Mucosa of stomach (tissue), 1 donor: Measurements from ENCODE around the gene COMMD8.
A peak's percentile ranks its signal among the peaks of the same experiment; 100 is the strongest.

Source experiments
- H3K27me3 ChIP-seq: one replicate; pipeline ENCODE4 v1.7.0; 2013; ENCODE audit warnings: mild to moderate bottlenecking, low read length; ENCODE audit not compliant: control insufficient read depth, insufficient read depth
- H3K36me3 ChIP-seq: one replicate; pipeline ENCODE4 v1.7.0; 2013; ENCODE audit warnings: low read length; ENCODE audit not compliant: control insufficient read depth, insufficient read depth
- H3K4me1 ChIP-seq: one replicate; pipeline ENCODE4 v1.7.0; 2013; ENCODE audit warnings: mild to moderate bottlenecking, low read length; ENCODE audit not compliant: control insufficient read depth, insufficient read depth
- H3K4me3 ChIP-seq: one replicate; pipeline ENCODE4 v1.7.0; 2013; ENCODE audit warnings: low read length
- H3K9ac ChIP-seq: one replicate; pipeline ENCODE4 v1.7.0; 2013; ENCODE audit warnings: mild to moderate bottlenecking, low read length, moderate library complexity
- H3K9me3 ChIP-seq: one replicate; pipeline ENCODE4 v1.7.0; 2013; ENCODE audit warnings: mild to moderate bottlenecking, low read length, moderate library complexity; ENCODE audit not compliant: control insufficient read depth
- donor health status: Pancreatic carcinoma.

The COMMD8 gene

GRCh38 chr4:47469951-47470350 lies 6.4 kb upstream of the COMMD8 start:
- Histone ChIP-seq H3K36me3 (no peaks in the 10 kb centered on the region), H3K4me1 (no peaks in the 10 kb centered on the region), H3K27me3 (no peaks in the 10 kb centered on the region), H3K4me3 (no peak overlapping the region), H3K9ac (no peak overlapping the region), H3K9me3 (no peaks in the 10 kb centered on the region)

- Histone ChIP-seq H3K4me1 (no peaks in the 10 kb centered on the region), H3K4me3 (no peak overlapping the region), H3K36me3 (no peaks in the 10 kb centered on the region), H3K27me3 (no peaks in the 10 kb centered on the region), H3K9ac (no peak overlapping the region), H3K9me3 (no peaks in the 10 kb centered on the region)
These were observed 5.3 kb upstream of the COMMD8 start for GRCh38 chr4:47468706-47469365.

DNA sequence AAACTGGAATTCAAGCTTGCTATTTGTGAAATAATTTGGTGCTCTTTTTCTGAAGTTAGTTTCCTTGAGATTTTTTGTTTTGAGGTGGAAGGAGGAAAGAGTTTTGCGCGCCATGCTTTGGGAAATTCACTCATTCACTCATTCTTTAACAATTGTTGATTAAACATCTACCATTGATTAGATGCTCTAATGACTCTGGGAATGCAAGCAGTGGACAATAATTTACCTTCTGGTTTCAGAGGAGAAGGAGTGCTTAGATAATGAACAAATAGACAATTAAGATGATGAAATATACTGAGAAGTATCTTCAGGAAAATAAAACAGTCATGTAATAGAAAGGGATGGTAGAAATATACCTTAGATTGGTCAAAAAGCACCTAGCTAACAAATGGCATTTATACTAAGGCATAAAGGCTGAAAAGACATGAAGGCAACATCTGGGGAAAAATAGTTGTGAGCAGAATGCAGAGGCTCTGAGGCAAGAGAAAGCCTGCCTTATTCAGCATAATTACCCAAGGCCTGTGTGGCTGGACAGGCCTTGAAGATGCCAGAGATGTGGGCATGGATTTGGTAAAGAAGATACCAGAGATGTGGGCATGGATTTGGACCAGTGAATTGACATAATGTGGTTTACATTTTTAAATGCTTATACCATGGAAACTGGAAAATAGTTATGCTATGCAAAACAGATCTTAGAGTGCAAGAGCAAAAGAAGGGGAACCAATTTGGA lies 2.7 kb upstream of the COMMD8 start:
- no peaks in the 10 kb centered on the region for H3K4me1 ChIP-seq
- no peaks in the 10 kb centered on the region for H3K36me3 ChIP-seq
- H3K27me3 ChIP-seq = no peaks in the 10 kb centered on the region
- no peaks in the 10 kb centered on the region for H3K9me3 ChIP-seq
- H3K9ac ChIP-seq = no peak overlapping the region
- no peak overlapping the region for H3K4me3 ChIP-seq

DNA sequence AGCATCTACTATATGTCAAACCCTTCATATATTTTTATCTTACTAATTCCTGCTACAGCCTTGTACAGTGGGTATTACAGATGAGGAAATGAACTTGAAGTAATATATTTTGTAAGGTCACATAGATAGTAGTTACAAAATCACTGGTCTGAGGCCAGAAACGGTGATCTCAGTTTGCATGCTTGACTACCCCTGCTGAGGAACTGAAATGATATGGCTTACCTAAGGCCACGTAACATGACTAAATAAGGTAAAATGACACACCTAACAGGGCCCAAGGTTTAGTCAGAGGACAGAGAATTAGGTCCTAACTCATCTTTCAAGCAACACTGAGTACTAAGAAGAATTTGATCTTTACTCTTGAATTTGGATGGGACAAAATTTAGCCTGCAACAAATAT lies 1.5 kb upstream of the COMMD8 start:
- Histone ChIP-seq H3K27me3 (no peaks in the 10 kb centered on the region), H3K4me1 (no peaks in the 10 kb centered on the region), H3K36me3 (no peaks in the 10 kb centered on the region), H3K4me3 (no peak overlapping the region), H3K9ac (no peak overlapping the region), H3K9me3 (no peaks in the 10 kb centered on the region)

DNA sequence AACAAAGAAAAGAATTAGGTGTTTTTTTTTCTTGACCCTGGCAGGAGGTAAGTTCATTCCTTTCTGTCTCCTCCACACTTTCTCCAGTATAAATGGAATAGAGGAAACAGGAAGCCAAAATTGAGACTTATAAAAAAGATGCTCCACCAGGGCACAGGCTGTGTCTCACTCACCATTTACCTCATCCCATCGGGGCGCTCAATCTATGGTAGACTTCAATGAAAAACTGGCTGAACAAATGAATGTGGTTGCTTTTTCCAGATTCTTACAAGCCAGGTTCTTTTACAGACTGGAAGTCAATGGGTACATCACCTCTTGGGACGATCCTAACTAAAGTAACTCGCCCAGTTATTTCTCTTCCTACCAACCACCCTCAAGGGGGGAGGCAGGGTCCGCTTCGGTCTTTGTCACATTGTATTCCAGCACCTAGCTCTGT lies 685 bp downstream of the COMMD8 start:
- Histone ChIP-seq H3K4me1 (no peaks in the 10 kb centered on the region), H3K27me3 (no peaks in the 10 kb centered on the region), H3K36me3 (no peaks in the 10 kb centered on the region), H3K4me3 (peak overlapping the region; percentile 87), H3K9me3 (no peaks in the 10 kb centered on the region), H3K9ac (peak overlapping the region; percentile 77)

GRCh38 chr4:47451657-47452056 lies 11.8 kb downstream of the COMMD8 start:
- H3K9me3 ChIP-seq = no peaks in the 10 kb centered on the region
- H3K36me3 ChIP-seq = no peaks in the 10 kb centered on the region
- no peak overlapping the region for H3K4me3 ChIP-seq
- no peak overlapping the region for H3K9ac ChIP-seq
- H3K27me3 ChIP-seq = no peaks in the 10 kb centered on the region
- H3K4me1 ChIP-seq = no peaks in the 10 kb centered on the region

DNA sequence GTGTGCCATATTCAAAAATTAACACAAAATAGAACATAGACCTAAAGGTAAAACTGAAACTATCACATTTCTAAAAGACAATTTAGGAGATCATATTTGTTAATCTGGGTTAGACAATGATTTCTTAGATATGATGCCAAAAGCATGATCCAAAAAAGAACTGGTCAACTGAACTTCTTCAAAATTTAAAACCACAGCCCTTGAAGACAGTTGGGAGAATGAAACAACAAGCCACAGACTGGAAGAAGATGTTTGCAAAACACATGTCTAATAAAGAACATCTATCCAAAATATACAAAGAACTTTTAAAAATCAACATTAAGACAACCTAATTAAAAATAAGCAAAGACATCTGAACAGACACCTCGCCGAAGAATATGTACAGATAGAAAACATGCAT lies 19.5 kb downstream of the COMMD8 start:
- no peaks in the 10 kb centered on the region for H3K36me3 ChIP-seq
- H3K9me3 ChIP-seq = no peaks in the 10 kb centered on the region
- H3K4me1 ChIP-seq = no peaks in the 10 kb centered on the region
- H3K9ac ChIP-seq = no peak overlapping the region
- no peak overlapping the region for H3K4me3 ChIP-seq
- no peaks in the 10 kb centered on the region for H3K27me3 ChIP-seq

GRCh38 chr4:47442980-47443379 lies 20.5 kb downstream of the COMMD8 start:
- H3K4me1 ChIP-seq = no peaks in the 10 kb centered on the region
- H3K9ac ChIP-seq = no peak overlapping the region
- H3K27me3 ChIP-seq = no peaks in the 10 kb centered on the region
- no peak overlapping the region for H3K4me3 ChIP-seq
- no peaks in the 10 kb centered on the region for H3K9me3 ChIP-seq
- no peaks in the 10 kb centered on the region for H3K36me3 ChIP-seq

DNA sequence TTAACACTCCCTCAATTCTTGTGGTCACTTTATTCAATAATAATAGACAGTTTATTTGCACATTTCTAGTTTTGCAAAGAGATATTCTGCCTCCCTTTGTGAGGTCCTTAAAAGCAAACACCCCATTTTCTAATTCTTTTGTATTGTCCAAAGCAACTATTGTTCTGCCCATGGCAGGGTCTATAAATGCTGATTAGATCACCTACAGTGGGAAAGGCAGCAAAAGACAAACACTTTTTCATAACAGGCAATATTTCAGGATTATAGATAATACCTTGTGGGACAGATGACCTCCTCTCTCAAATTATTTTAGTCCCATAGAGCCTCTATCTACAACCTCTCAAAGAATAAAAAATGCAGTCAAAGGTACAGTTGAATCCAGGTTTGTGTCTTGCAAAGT lies 28.6 kb downstream of the COMMD8 start:
- Histone ChIP-seq H3K27me3 (no peaks in the 10 kb centered on the region), H3K36me3 (no peaks in the 10 kb centered on the region), H3K4me3 (no peak overlapping the region), H3K4me1 (no peaks in the 10 kb centered on the region), H3K9me3 (no peaks in the 10 kb centered on the region), H3K9ac (no peak overlapping the region)

GRCh38 chr4:47432749-47433148 lies 30.8 kb downstream of the COMMD8 start:
- H3K9ac ChIP-seq = no peak overlapping the region
- H3K4me1 ChIP-seq = no peaks in the 10 kb centered on the region
- H3K36me3 ChIP-seq = no peaks in the 10 kb centered on the region
- H3K27me3 ChIP-seq = no peaks in the 10 kb centered on the region
- no peaks in the 10 kb centered on the region for H3K9me3 ChIP-seq
- H3K4me3 ChIP-seq = no peak overlapping the region

DNA sequence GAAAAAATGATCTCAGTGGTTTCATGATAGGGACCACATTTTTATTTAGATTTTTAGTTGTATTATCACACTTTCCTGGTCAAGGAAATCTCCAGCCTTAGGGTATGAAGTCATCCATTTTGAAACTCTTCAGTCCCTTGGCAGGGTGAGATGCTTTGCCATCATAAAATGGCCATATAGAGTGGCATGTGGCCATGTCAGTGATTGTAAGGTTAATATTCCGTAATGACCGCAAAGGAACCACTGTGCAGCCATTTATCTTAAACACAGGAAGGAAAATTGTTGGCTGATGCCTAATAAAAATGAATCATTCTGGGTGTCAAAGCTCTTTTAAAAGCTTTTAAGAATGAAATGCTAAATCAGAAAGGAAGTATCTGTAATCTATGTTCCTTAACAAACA lies 35.6 kb downstream of the COMMD8 start:
- H3K9me3 ChIP-seq = no peaks in the 10 kb centered on the region
- H3K4me3 ChIP-seq = no peak overlapping the region
- H3K27me3 ChIP-seq = no peaks in the 10 kb centered on the region
- H3K4me1 ChIP-seq = no peaks in the 10 kb centered on the region
- H3K36me3 ChIP-seq = no peaks in the 10 kb centered on the region
- H3K9ac ChIP-seq = no peak overlapping the region

DNA sequence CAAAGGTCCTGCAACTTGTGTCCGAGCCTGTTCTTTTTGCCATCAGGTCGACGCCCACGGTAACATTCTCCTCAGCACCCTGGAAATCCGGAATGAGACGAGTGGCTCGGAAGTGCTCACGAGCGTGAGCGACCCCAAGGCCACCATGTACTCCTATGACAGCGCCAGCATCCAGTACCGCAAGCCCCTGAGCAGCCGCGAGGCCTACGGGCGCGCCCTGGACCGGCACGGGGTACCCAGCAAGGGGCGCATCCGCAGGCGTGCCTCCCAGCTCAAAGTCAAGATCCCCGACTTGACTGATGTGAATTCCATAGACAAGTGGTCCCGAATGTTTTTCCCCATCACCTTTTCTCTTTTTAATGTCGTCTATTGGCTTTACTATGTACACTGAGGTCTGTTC lies 37.9 kb downstream of the COMMD8 start:
- H3K4me3 ChIP-seq = no peak overlapping the region
- H3K36me3 ChIP-seq = no peaks in the 10 kb centered on the region
- no peaks in the 10 kb centered on the region for H3K27me3 ChIP-seq
- no peaks in the 10 kb centered on the region for H3K4me1 ChIP-seq
- no peak overlapping the region for H3K9ac ChIP-seq
- no peaks in the 10 kb centered on the region for H3K9me3 ChIP-seq
